ENCODE measurements around the gene VAMP5.

VAMP5 gene

DNA sequence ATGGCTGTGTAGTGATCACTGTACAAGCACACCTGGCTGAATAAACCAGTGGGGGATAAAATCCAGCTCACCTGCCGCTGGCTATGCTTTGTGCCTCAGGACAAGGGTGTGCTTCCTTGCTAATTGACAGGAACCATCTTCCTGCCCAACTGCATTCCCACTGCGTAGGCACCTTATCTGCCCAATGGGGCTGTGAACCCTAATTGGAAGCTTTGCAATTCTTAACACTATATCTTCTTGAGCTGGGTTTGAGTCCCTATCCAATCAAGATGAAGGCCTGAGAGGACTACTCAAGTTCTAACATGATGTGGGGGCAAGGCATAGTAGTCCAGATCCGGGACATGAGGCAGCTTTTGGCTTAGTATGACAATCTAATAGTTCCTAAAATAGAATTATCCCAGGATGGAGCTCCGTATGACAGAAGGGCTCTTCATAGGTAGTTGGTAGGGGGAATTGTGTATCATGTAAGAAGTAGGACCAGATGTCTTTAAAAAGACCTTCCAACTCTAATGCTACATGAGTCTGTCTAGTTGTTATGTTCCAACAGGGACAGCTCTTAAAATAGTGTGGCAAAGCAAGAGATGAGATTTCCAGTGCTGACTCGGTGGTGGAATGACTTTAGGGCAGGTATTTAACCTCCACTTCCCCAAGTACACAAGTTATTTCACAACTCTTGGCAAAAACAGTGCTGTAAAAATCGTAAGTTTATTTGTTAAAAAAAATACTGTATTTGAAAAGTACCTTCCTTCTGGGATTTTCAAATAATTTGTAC lies 20.5 kb downstream of the VAMP5 start:
- WGBS = 100% methylated on average over 4 of the region's 6 CpGs

DNA sequence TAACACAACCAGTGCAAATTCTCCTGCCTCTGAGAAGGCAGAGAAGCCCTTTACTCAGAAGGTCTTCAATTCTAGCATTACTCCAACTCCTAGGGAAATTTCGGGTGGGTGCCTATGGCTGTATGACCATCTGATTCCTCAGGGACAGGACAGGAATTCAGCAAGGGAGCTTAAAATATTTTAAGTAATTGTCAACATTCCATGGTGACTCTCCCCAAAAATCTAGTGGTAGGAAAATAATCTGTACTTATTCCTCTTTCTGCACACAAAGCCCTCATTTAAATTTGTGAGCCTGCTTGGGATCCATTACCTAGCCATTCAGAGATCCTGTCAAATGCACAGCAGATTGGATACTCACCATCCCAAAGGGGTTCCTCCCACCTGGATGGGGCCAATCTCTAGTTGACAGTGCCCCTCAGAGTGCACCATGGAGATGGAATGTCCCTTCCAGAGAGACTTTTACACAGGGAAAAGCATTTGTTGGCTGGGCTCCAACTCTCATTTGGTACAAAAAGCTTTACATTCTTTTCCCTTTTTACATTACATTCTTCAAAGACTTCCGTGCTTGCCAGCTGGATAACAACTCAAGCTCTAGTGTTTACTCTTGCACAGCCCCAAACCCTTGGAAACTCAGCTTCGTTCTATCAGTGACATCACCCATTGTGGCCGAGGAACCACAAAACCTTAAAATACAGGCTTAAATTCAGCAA lies 21.3 kb downstream of the VAMP5 start:
- Histone ChIP-seq H4K8ac (ENCODE audit: low read length) (no peak overlapping the region), H3K36me3 (ENCODE audit: control insufficient read depth in 1 of 2, insufficient read depth in 2 of 2, low read depth in 1 of 2, low read length in 2 of 2) (peaks cover 23 to 45% of the 10 kb centered on the region in 2 experiments)

More for the DNA sequence above, 20.5 kb downstream of the VAMP5 start:
- H3K4me3 ChIP-seq (ENCODE audit: insufficient read depth in 1 of 2, low read depth in 1 of 2, low read length in 2 of 2) = peak overlapping the region in 1 of 2 experiments; percentile 10
- no peak overlapping the region for H3K4ac ChIP-seq (ENCODE audit: low read depth in 1 of 2, low read length in 2 of 2)
- H2BK5ac ChIP-seq (ENCODE audit: low read depth, low read length, poor library complexity, severe bottlenecking) = no peak overlapping the region
- no peak overlapping the region for H3K23ac ChIP-seq (ENCODE audit: low read length in 2 of 2)
- H3K4me1 ChIP-seq (ENCODE audit: control insufficient read depth, insufficient read depth, low read depth, low read length) = peaks cover 27% of the 10 kb centered on the region
- no peaks in the 10 kb centered on the region for H3K27me3 ChIP-seq (ENCODE audit: control insufficient read depth in 1 of 2, insufficient read depth in 1 of 2, low read length in 2 of 2)
- peak overlapping the region; percentile 2 for H3K9ac ChIP-seq (ENCODE audit: low read length)
- no peak overlapping the region for H3K14ac ChIP-seq (ENCODE audit: low read length in 2 of 2)
- H4K91ac ChIP-seq (ENCODE audit: low read length) = no peak overlapping the region
- no peak overlapping the region for H4K8ac ChIP-seq (ENCODE audit: low read length)
- H2AK5ac ChIP-seq (ENCODE audit: low read length, severe bottlenecking) = peak overlapping the region; percentile 55
- no peaks in the 10 kb centered on the region for H3K9me3 ChIP-seq (ENCODE audit: control insufficient read depth, low read length)
- no peak overlapping the region for H3K27ac ChIP-seq (ENCODE audit: low read length, poor library complexity, severe bottlenecking)
- no peak overlapping the region for H2BK15ac ChIP-seq (ENCODE audit: low read depth, poor library complexity, severe bottlenecking)
- no peak overlapping the region for H3K18ac ChIP-seq (ENCODE audit: low read depth in 1 of 2, low read length in 2 of 2)
- DNase-seq = no peak
- H3K79me1 ChIP-seq (replicated peaks; ENCODE audit: low read length, poor library complexity, severe bottlenecking) = peaks cover 22% of the 10 kb centered on the region
- no peak overlapping the region for H3K4me2 ChIP-seq (ENCODE audit: low read length, poor library complexity, severe bottlenecking)
- no peak overlapping the region for H2BK12ac ChIP-seq (ENCODE audit: low read length in 2 of 2)
- H3K36me3 ChIP-seq (ENCODE audit: control insufficient read depth in 1 of 2, insufficient read depth in 2 of 2, low read depth in 1 of 2, low read length in 2 of 2) = peaks cover 27 to 49% of the 10 kb centered on the region in 2 experiments
- no peak overlapping the region for H2AFZ ChIP-seq (ENCODE audit: low read depth, low read length)
- H2BK120ac ChIP-seq (ENCODE audit: low read depth, low read length) = no peak overlapping the region

DNA sequence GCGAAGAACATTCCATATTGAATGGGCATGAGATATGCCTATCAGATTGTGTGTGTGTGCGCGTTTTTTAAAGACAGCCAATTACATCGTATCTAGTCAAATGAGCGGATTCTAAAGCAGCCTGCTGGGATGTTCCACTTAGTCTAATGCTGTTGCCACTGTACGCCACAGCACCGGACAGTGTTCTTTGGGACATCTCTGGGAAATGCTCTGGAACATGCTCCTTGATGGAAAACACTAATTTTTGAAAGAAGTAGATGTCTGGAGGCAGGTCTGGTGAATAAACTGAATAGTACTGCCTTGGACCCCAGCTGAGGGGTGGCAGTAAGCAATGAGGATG lies 21.9 kb downstream of the VAMP5 start:
- peak overlapping the region in 1 of 2 experiments; percentile 5 for H3K4ac ChIP-seq (ENCODE audit: low read depth in 1 of 2, low read length in 2 of 2)
- no peak overlapping the region for H2BK120ac ChIP-seq (ENCODE audit: low read depth, low read length)
- peak overlapping the region; percentile 17 for H2AK5ac ChIP-seq (ENCODE audit: low read length, severe bottlenecking)
- no peak overlapping the region for H2BK15ac ChIP-seq (ENCODE audit: low read depth, poor library complexity, severe bottlenecking)
- H3K23ac ChIP-seq (ENCODE audit: low read length in 2 of 2) = no peak overlapping the region
- H3K9ac ChIP-seq (ENCODE audit: low read length) = peak overlapping the region; percentile 7
- no peaks in the 10 kb centered on the region for H3K9me3 ChIP-seq (ENCODE audit: control insufficient read depth, low read length)
- H3K36me3 ChIP-seq (ENCODE audit: control insufficient read depth in 1 of 2, insufficient read depth in 2 of 2, low read depth in 1 of 2, low read length in 2 of 2) = peaks cover 19 to 42% of the 10 kb centered on the region in 2 experiments
- no peak overlapping the region for H2BK5ac ChIP-seq (ENCODE audit: low read depth, low read length, poor library complexity, severe bottlenecking)
- no peak overlapping the region for H4K8ac ChIP-seq (ENCODE audit: low read length)
- WGBS = 86% methylated on average over 7 of the region's 7 CpGs
- H3K4me3 ChIP-seq (ENCODE audit: insufficient read depth in 1 of 2, low read depth in 1 of 2, low read length in 2 of 2) = no peak overlapping the region
- no peak for DNase-seq
- no peak overlapping the region for H2AFZ ChIP-seq (ENCODE audit: low read depth, low read length)
- peaks cover 21% of the 10 kb centered on the region for H3K79me1 ChIP-seq (replicated peaks; ENCODE audit: low read length, poor library complexity, severe bottlenecking)
- no peak overlapping the region for H3K4me2 ChIP-seq (ENCODE audit: low read length, poor library complexity, severe bottlenecking)
- no peaks in the 10 kb centered on the region for H3K27me3 ChIP-seq (ENCODE audit: control insufficient read depth in 1 of 2, insufficient read depth in 1 of 2, low read length in 2 of 2)
- H3K4me1 ChIP-seq (ENCODE audit: control insufficient read depth, insufficient read depth, low read depth, low read length) = peaks cover 29% of the 10 kb centered on the region
- H3K14ac ChIP-seq (ENCODE audit: low read length in 2 of 2) = no peak overlapping the region
- H3K18ac ChIP-seq (ENCODE audit: low read depth in 1 of 2, low read length in 2 of 2) = peak overlapping the region in 1 of 2 experiments; percentile 16
- H2BK12ac ChIP-seq (ENCODE audit: low read length in 2 of 2) = peak overlapping the region in 1 of 2 experiments; percentile 37
- H4K91ac ChIP-seq (ENCODE audit: low read length) = no peak overlapping the region
- H3K27ac ChIP-seq (ENCODE audit: low read length, poor library complexity, severe bottlenecking) = peak overlapping the region; percentile 76

More for the DNA sequence above, 21.3 kb downstream of the VAMP5 start:
- Histone ChIP-seq H2AFZ (ENCODE audit: low read depth, low read length) (no peak overlapping the region), H3K4me3 (ENCODE audit: insufficient read depth in 1 of 2, low read depth in 1 of 2, low read length in 2 of 2) (peak overlapping the region in 1 of 2 experiments; percentile 2), H3K9me3 (ENCODE audit: control insufficient read depth, low read length) (no peaks in the 10 kb centered on the region), H3K23ac (ENCODE audit: low read length in 2 of 2) (no peak overlapping the region), H3K14ac (ENCODE audit: low read length in 2 of 2) (no peak overlapping the region), H3K79me1 (replicated peaks; ENCODE audit: low read length, poor library complexity, severe bottlenecking) (peaks cover 22% of the 10 kb centered on the region), H3K27me3 (ENCODE audit: control insufficient read depth in 1 of 2, insufficient read depth in 1 of 2, low read length in 2 of 2) (no peaks in the 10 kb centered on the region), H2AK5ac (ENCODE audit: low read length, severe bottlenecking) (peak overlapping the region; percentile 33), H3K18ac (ENCODE audit: low read depth in 1 of 2, low read length in 2 of 2) (no peak overlapping the region), H3K4ac (ENCODE audit: low read depth in 1 of 2, low read length in 2 of 2) (no peak overlapping the region), H3K27ac (ENCODE audit: low read length, poor library complexity, severe bottlenecking) (peak overlapping the region; percentile 76), H2BK15ac (ENCODE audit: low read depth, poor library complexity, severe bottlenecking) (no peak overlapping the region), H3K4me2 (ENCODE audit: low read length, poor library complexity, severe bottlenecking) (no peak overlapping the region), H3K4me1 (ENCODE audit: control insufficient read depth, insufficient read depth, low read depth, low read length) (peaks cover 30% of the 10 kb centered on the region), H2BK5ac (ENCODE audit: low read depth, low read length, poor library complexity, severe bottlenecking) (no peak overlapping the region), H4K91ac (ENCODE audit: low read length) (no peak overlapping the region), H3K9ac (ENCODE audit: low read length) (peak overlapping the region; percentile 2), H2BK120ac (ENCODE audit: low read depth, low read length) (no peak overlapping the region), H2BK12ac (ENCODE audit: low read length in 2 of 2) (no peak overlapping the region)
- WGBS = 16% methylated on average over 4 of the region's 4 CpGs
- DNase-seq = peak; percentile 84
